ENCODE results near the gene LRRC42. TPM values are rescaled to one million over a fixed set of nuclear protein-coding genes. Genes with fewer than 3 reads are reported as not detected.
"Not testable (repeated sequence)": the region's sequence is repeated elsewhere in the genome, so short reads cannot be mapped to it uniquely, and the experiment has no call there.

The LRRC42 gene
- total and polyA plus RNA-seq, 4 donors: 19.5 to 38.2 (median 26.7) TPM

- Histone ChIP-seq H3K27ac (ENCODE audit: low read depth, low read length) (peak overlapping the region; percentile 16), H3K4me3 (ENCODE audit: low read depth, low read length) (peak overlapping the region; percentile 37), H3K4me1 (ENCODE audit: control insufficient read depth, insufficient read depth, low read length) (peaks cover 13% of the 10 kb centered on the region), H3K9me3 (ENCODE audit: control insufficient read depth, insufficient read depth, low read length) (no peaks in the 10 kb centered on the region), H3K27me3 (ENCODE audit: control insufficient read depth, insufficient read depth, low read length) (no peaks in the 10 kb centered on the region), H3K36me3 (ENCODE audit: control insufficient read depth, insufficient read depth, low read length) (no peaks in the 10 kb centered on the region)
- 18% methylated on average over 13 of the region's 20 CpGs for WGBS (ENCODE audit: insufficient coverage)
- peak in 2 of 6 donors; percentile 38 to 57 for DNase-seq (ENCODE audit: low read depth in 4 of 6, low spot score in 6 of 6)
These were observed 36.0 kb downstream of the LRRC42 start for GRCh38 chr1:53982034-53982762.

- Histone ChIP-seq H3K9me3 (ENCODE audit: control insufficient read depth, insufficient read depth, low read length) (no peaks in the 10 kb centered on the region), H3K4me3 (ENCODE audit: low read depth, low read length) (peak overlapping the region; percentile 37), H3K27ac (ENCODE audit: low read depth, low read length) (peak overlapping the region; percentile 16), H3K27me3 (ENCODE audit: control insufficient read depth, insufficient read depth, low read length) (no peaks in the 10 kb centered on the region), H3K36me3 (ENCODE audit: control insufficient read depth, insufficient read depth, low read length) (no peaks in the 10 kb centered on the region), H3K4me1 (ENCODE audit: control insufficient read depth, insufficient read depth, low read length) (peaks cover 13% of the 10 kb centered on the region)
- DNase-seq (ENCODE audit: low read depth in 4 of 6, low spot score in 6 of 6): no peak
- 30% methylated on average over 3 of the region's 4 CpGs for WGBS (ENCODE audit: insufficient coverage)
These were observed 36.6 kb downstream of the LRRC42 start for GRCh38 chr1:53982763-53983104.

GRCh38 chr1:53984726-53985125, 38.6 kb downstream of the LRRC42 start:
- no peaks in the 10 kb centered on the region for H3K9me3 ChIP-seq (ENCODE audit: control insufficient read depth, insufficient read depth, low read length)
- DNase-seq (ENCODE audit: low read depth in 4 of 6, low spot score in 6 of 6): peak in 1 of 6 donors; percentile 20
- H3K4me1 ChIP-seq (ENCODE audit: control insufficient read depth, insufficient read depth, low read length): peaks cover 9% of the 10 kb centered on the region
- no peaks in the 10 kb centered on the region for H3K36me3 ChIP-seq (ENCODE audit: control insufficient read depth, insufficient read depth, low read length)
- H3K27me3 ChIP-seq (ENCODE audit: control insufficient read depth, insufficient read depth, low read length): no peaks in the 10 kb centered on the region
- H3K4me3 ChIP-seq (ENCODE audit: low read depth, low read length): no peak overlapping the region
- no peak overlapping the region for H3K27ac ChIP-seq (ENCODE audit: low read depth, low read length)

- H3K27ac ChIP-seq (ENCODE audit: low read depth, low read length): no peak overlapping the region
- DNase-seq (ENCODE audit: low read depth in 4 of 6, low spot score in 6 of 6): no peak
- no peak overlapping the region for H3K4me3 ChIP-seq (ENCODE audit: low read depth, low read length)
- no peaks in the 10 kb centered on the region for H3K27me3 ChIP-seq (ENCODE audit: control insufficient read depth, insufficient read depth, low read length)
- peaks cover 9% of the 10 kb centered on the region for H3K4me1 ChIP-seq (ENCODE audit: control insufficient read depth, insufficient read depth, low read length)
- no peaks in the 10 kb centered on the region for H3K9me3 ChIP-seq (ENCODE audit: control insufficient read depth, insufficient read depth, low read length)
- H3K36me3 ChIP-seq (ENCODE audit: control insufficient read depth, insufficient read depth, low read length): no peaks in the 10 kb centered on the region
- WGBS (ENCODE audit: insufficient coverage): no CpG with 5 or more reads among the region's 3 CpGs
These were observed 40.3 kb downstream of the LRRC42 start for GRCh38 chr1:53986458-53986857.

- no peaks in the 10 kb centered on the region for H3K27me3 ChIP-seq (ENCODE audit: control insufficient read depth, insufficient read depth, low read length)
- H3K4me1 ChIP-seq (ENCODE audit: control insufficient read depth, insufficient read depth, low read length): no peaks in the 10 kb centered on the region
- peaks cover 1% of the 10 kb centered on the region for H3K9me3 ChIP-seq (ENCODE audit: control insufficient read depth, insufficient read depth, low read length)
- WGBS (ENCODE audit: insufficient coverage): no CpG with 5 or more reads among the region's 2 CpGs
- no peaks in the 10 kb centered on the region for H3K36me3 ChIP-seq (ENCODE audit: control insufficient read depth, insufficient read depth, low read length)
- no peak for DNase-seq (ENCODE audit: low read depth in 4 of 6, low spot score in 6 of 6)
- H3K4me3 ChIP-seq (ENCODE audit: low read depth, low read length): no peak overlapping the region
- no peak overlapping the region for H3K27ac ChIP-seq (ENCODE audit: low read depth, low read length)
These were observed 41.7 kb downstream of the LRRC42 start for GRCh38 chr1:53987880-53988279.

GRCh38 chr1:53992085-53992874, 46.1 kb downstream of the LRRC42 start:
- Histone ChIP-seq H3K27me3 (ENCODE audit: control insufficient read depth, insufficient read depth, low read length) (no peaks in the 10 kb centered on the region), H3K36me3 (ENCODE audit: control insufficient read depth, insufficient read depth, low read length) (no peaks in the 10 kb centered on the region), H3K4me3 (ENCODE audit: low read depth, low read length) (no peak overlapping the region), H3K9me3 (ENCODE audit: control insufficient read depth, insufficient read depth, low read length) (peaks cover 1% of the 10 kb centered on the region), H3K27ac (ENCODE audit: low read depth, low read length) (no peak overlapping the region), H3K4me1 (ENCODE audit: control insufficient read depth, insufficient read depth, low read length) (no peaks in the 10 kb centered on the region)
- 76% methylated on average over 3 of the region's 4 CpGs for WGBS (ENCODE audit: insufficient coverage)
- no peak for DNase-seq (ENCODE audit: low read depth in 4 of 6, low spot score in 6 of 6)

- not testable (repeated sequence) for H3K9me3 ChIP-seq (ENCODE audit: control insufficient read depth, insufficient read depth, low read length); H3K4me1 ChIP-seq (ENCODE audit: control insufficient read depth, insufficient read depth, low read length); H3K27me3 ChIP-seq (ENCODE audit: control insufficient read depth, insufficient read depth, low read length); H3K36me3 ChIP-seq (ENCODE audit: control insufficient read depth, insufficient read depth, low read length); H3K27ac ChIP-seq (ENCODE audit: low read depth, low read length); DNase-seq (ENCODE audit: low read depth in 4 of 6, low spot score in 6 of 6); H3K4me3 ChIP-seq (ENCODE audit: low read depth, low read length)
- WGBS (ENCODE audit: insufficient coverage): no CpG with 5 or more reads among the region's 2 CpGs
These were observed 48.4 kb downstream of the LRRC42 start for GRCh38 chr1:53994516-53994915.

GRCh38 chr1:53995683-53996082, 49.5 kb downstream of the LRRC42 start:
- no peaks in the 10 kb centered on the region for H3K27me3 ChIP-seq (ENCODE audit: control insufficient read depth, insufficient read depth, low read length)
- no peaks in the 10 kb centered on the region for H3K36me3 ChIP-seq (ENCODE audit: control insufficient read depth, insufficient read depth, low read length)
- H3K27ac ChIP-seq (ENCODE audit: low read depth, low read length): no peak overlapping the region
- no peaks in the 10 kb centered on the region for H3K4me1 ChIP-seq (ENCODE audit: control insufficient read depth, insufficient read depth, low read length)
- no peak for DNase-seq (ENCODE audit: low read depth in 4 of 6, low spot score in 6 of 6)
- no peak overlapping the region for H3K4me3 ChIP-seq (ENCODE audit: low read depth, low read length)
- peaks cover 1% of the 10 kb centered on the region for H3K9me3 ChIP-seq (ENCODE audit: control insufficient read depth, insufficient read depth, low read length)
- no CpG with 5 or more reads among the region's 1 CpG for WGBS (ENCODE audit: insufficient coverage)

GRCh38 chr1:53998223-53998622, 52.1 kb downstream of the LRRC42 start:
- H3K36me3 ChIP-seq (ENCODE audit: control insufficient read depth, insufficient read depth, low read length): no peaks in the 10 kb centered on the region
- no peaks in the 10 kb centered on the region for H3K9me3 ChIP-seq (ENCODE audit: control insufficient read depth, insufficient read depth, low read length)
- no peak overlapping the region for H3K4me3 ChIP-seq (ENCODE audit: low read depth, low read length)
- no peaks in the 10 kb centered on the region for H3K27me3 ChIP-seq (ENCODE audit: control insufficient read depth, insufficient read depth, low read length)
- no CpG with 5 or more reads among the region's 1 CpG for WGBS (ENCODE audit: insufficient coverage)
- DNase-seq (ENCODE audit: low read depth in 4 of 6, low spot score in 6 of 6): no peak
- H3K27ac ChIP-seq (ENCODE audit: low read depth, low read length): no peak overlapping the region
- H3K4me1 ChIP-seq (ENCODE audit: control insufficient read depth, insufficient read depth, low read length): no peaks in the 10 kb centered on the region

GRCh38 chr1:53999920-54000319, 53.8 kb downstream of the LRRC42 start:
- H3K27ac ChIP-seq (ENCODE audit: low read depth, low read length): no peak overlapping the region
- no peak overlapping the region for H3K4me3 ChIP-seq (ENCODE audit: low read depth, low read length)
- DNase-seq (ENCODE audit: low read depth in 4 of 6, low spot score in 6 of 6): no peak

More at GRCh38 chr1:53999920-54000319, 53.8 kb downstream of the LRRC42 start:
- Histone ChIP-seq H3K36me3 (ENCODE audit: control insufficient read depth, insufficient read depth, low read length) (no peaks in the 10 kb centered on the region), H3K4me1 (ENCODE audit: control insufficient read depth, insufficient read depth, low read length) (no peaks in the 10 kb centered on the region), H3K9me3 (ENCODE audit: control insufficient read depth, insufficient read depth, low read length) (no peaks in the 10 kb centered on the region), H3K27me3 (ENCODE audit: control insufficient read depth, insufficient read depth, low read length) (no peaks in the 10 kb centered on the region)
